ENCODE results near the gene HNRNPC. TPM values are rescaled to one million over a fixed set of nuclear protein-coding genes. Genes with fewer than 3 reads are reported as not detected.
A peak's percentile ranks its signal among the peaks of the same experiment; 100 is the strongest.

Gene HNRNPC
- total and polyA plus RNA-seq, 2 of the 8 experiments (the other 6 are each of a cell fraction or from before 2014, with no cell fraction given): 781 to 1,207 TPM

- Histone ChIP-seq H2AK5ac (ENCODE audit: low read depth, low read length) (no peak overlapping the region), H3K56ac (replicated peaks; ENCODE audit: insufficient read length, low read depth, low read length) (no peak overlapping the region), H3K4me1 (replicated peaks in 1 of 4; ENCODE audit: control insufficient read depth in 3 of 4, insufficient read depth in 4 of 4, low read length in 3 of 4) (peaks cover 0 to 2% (median 0%) of the 10 kb centered on the region in 4 experiments; a peak in 1 of 7 replicates), H3K27ac (ENCODE audit: low read depth, low read length) (no peak overlapping the region), H3K79me1 (ENCODE audit: low read depth, low read length) (no peaks in the 10 kb centered on the region; the same call in 1 of the 2 replicates), H3K79me2 (ENCODE audit: control insufficient read depth in 1 of 2, insufficient read depth in 2 of 2, low read length in 2 of 2) (peaks cover 61 to 99% of the 10 kb centered on the region in 2 experiments), H3K36me3 (ENCODE audit: control insufficient read depth in 2 of 4, insufficient read depth in 4 of 4, low read length in 3 of 4) (peaks cover 8 to 93% (median 46%) of the 10 kb centered on the region in 4 experiments), H2AFZ (ENCODE audit: low read length) (no peak overlapping the region), H3K27me3 (replicated peaks in 1 of 4; ENCODE audit: control insufficient read depth in 3 of 4, extremely low read depth in 1 of 4, insufficient read depth in 3 of 4, low read length in 3 of 4) (no peaks in the 10 kb centered on the region), H2BK12ac (ENCODE audit: low read depth, low read length) (no peak overlapping the region), H3K4me3 (ENCODE audit: extremely low read depth in 1 of 4, insufficient read depth in 2 of 4, low read depth in 3 of 4, low read length in 4 of 4) (no peak overlapping the region), H3K9me3 (ENCODE audit: insufficient read depth in 2 of 2, low read depth in 1 of 2, low read length in 1 of 2) (no peaks in the 10 kb centered on the region), H3K9ac (replicated peaks in 1 of 4; ENCODE audit: extremely low read depth in 1 of 4, low read depth in 3 of 4, low read length in 3 of 4) (no peak overlapping the region), H3K23ac (ENCODE audit: insufficient read length) (no peak overlapping the region), H4K20me1 (replicated peaks in 1 of 2; ENCODE audit: control insufficient read depth in 1 of 2, insufficient read depth in 2 of 2, low read length in 2 of 2) (peaks cover 28 to 60% of the 10 kb centered on the region in 2 experiments), H3K4ac (replicated peaks; ENCODE audit: insufficient read length, low read depth, low read length) (no peak overlapping the region), H2BK20ac (ENCODE audit: low read length) (no peak overlapping the region), H3K14ac (ENCODE audit: insufficient read length) (no peak overlapping the region), H2BK120ac (replicated peaks; ENCODE audit: low read depth, low read length) (no peak overlapping the region), H3K18ac (ENCODE audit: extremely low read depth, low read length) (no peak overlapping the region), H4K91ac (replicated peaks; ENCODE audit: insufficient read length, low read length) (no peak overlapping the region), H3K23me2 (ENCODE audit: low read depth, low read length) (no peaks in the 10 kb centered on the region), H4K5ac (ENCODE audit: insufficient read length, low read depth, low read length) (no peak overlapping the region), H4K8ac (ENCODE audit: extremely low read depth, insufficient read depth, low read length) (no peak overlapping the region), H3K4me2 (ENCODE audit: insufficient read depth in 1 of 2, low read depth in 2 of 2, low read length in 2 of 2) (peak overlapping the region in 1 of 2 experiments; percentile 15; a peak in 1 of 4 replicates), H2BK15ac (ENCODE audit: low read length) (no peak overlapping the region), H2BK5ac (ENCODE audit: low read depth, low read length) (no peak overlapping the region)
- POLR2A ChIA-PET (ENCODE audit: partially characterized antibody): interaction anchor here (0.7 to 24.2 kb wide), 19 partner anchors 5 to 301 kb away, joined by 3 to 836 read pairs (median 4); partner anchors contain the start of gene SUPT16H
- DNase-seq (ENCODE audit: low read depth in 1 of 2, low spot score in 2 of 2) (no peak), FAIRE-seq (no peak)
- 91% methylated on average over 4 of the region's 4 CpGs; no CpG with 5 or more reads in 1 of the 2 experiments for WGBS, 2 experiments (ENCODE audit: extremely low coverage in 1 of 2, insufficient coverage in 1 of 2, insufficient read length in 1 of 2, insufficient replicate concordance in 2 of 2, low coverage in 1 of 2, low lambda C conversion rate in 2 of 2, missing lambda C conversion rate in 1 of 2)
- CTCF ChIA-PET (ENCODE audit: partially characterized antibody): interaction anchor here (1.4 to 1.6 kb wide), 2 partner anchors 8 to 14 kb away, joined by 4 to 6 read pairs; no protein-coding TSS in a partner anchor
- TF ChIP-seq POLR2AphosphoS5 (IDR thresholded peaks at IDR 0.05; ENCODE audit: low read depth, low read length): 0 out of 2 replicates have a peak, but pooled peaks have one; percentile 33
- TF ChIP-seq NANOG (IDR thresholded peaks at IDR 0.05; ENCODE audit: insufficient read depth, low read depth, low read length, poor library complexity, severe bottlenecking): no peak
- TF ChIP-seq JUND (IDR thresholded peaks at IDR 0.05; ENCODE audit: low read length): no peak
These were observed 13.7 kb downstream of the HNRNPC start for GRCh38 chr14:21255385-21256101.

Data from H1 (cell line).